ENCODE data around the gene MIA. TPM values are rescaled to one million over a fixed set of nuclear protein-coding genes. Genes with fewer than 3 reads are reported as not detected.
A peak's percentile ranks its signal among the peaks of the same experiment; 100 is the strongest.

Gene MIA
- total and polyA plus RNA-seq, 9 of the 15 experiments (the other 6 are each of a cell fraction or from before 2014, with no cell fraction given), result 0.21 TPM; not detected in 8

DNA sequence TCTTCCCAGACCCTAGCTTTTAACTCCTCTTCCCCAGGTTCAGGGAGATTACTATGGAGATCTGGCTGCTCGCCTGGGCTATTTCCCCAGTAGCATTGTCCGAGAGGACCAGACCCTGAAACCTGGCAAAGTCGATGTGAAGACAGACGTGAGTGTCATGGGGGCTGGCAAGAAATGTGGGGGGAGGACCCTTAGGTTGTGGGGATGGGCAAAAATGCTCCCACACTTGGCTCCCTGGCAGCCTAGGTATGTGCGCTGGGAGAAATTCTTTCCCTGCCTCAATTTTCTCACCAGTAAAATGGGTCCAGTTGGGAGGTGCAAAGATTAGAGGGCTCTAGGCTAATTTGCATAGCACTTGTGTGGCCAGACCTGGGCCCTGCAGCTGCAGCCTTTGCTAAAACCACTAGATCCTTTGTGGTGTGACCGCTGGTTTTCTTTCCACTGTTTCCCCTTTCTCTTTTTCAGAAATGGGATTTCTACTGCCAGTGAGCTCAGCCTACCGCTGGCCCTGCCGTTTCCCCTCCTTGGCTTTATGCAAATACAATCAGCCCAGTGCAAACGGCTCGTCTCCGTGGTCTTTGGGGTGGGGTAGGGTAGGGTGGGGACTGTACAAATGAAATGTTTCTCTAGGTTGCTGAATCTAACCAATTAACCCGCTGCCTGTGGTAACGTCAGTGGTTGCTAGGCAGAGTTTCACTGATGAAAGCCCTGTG, 1.8 kb downstream of the MIA start (continued):
- TF ChIP-seq, protein P1, sequence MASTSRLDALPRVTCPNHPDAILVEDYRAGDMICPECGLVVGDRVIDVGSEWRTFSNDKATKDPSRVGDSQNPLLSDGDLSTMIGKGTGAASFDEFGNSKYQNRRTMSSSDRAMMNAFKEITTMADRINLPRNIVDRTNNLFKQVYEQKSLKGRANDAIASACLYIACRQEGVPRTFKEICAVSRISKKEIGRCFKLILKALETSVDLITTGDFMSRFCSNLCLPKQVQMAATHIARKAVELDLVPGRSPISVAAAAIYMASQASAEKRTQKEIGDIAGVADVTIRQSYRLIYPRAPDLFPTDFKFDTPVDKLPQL (IDR thresholded peaks at IDR 0.05; ENCODE audit: extremely low read depth, insufficient read length), result no peak
- no peak for TF ChIP-seq ERF (CRISPR knock-in tag; IDR thresholded peaks at IDR 0.05)
- no peak for TF ChIP-seq ZNF282 (CRISPR knock-in tag; IDR thresholded peaks at IDR 0.05)
- peak; percentile 77 for TF ChIP-seq ZBTB7A (IDR thresholded peaks at IDR 0.05; ENCODE audit: borderline replicate concordance, control insufficient read depth, low read depth, low read length)
- TF ChIP-seq, protein P2, sequence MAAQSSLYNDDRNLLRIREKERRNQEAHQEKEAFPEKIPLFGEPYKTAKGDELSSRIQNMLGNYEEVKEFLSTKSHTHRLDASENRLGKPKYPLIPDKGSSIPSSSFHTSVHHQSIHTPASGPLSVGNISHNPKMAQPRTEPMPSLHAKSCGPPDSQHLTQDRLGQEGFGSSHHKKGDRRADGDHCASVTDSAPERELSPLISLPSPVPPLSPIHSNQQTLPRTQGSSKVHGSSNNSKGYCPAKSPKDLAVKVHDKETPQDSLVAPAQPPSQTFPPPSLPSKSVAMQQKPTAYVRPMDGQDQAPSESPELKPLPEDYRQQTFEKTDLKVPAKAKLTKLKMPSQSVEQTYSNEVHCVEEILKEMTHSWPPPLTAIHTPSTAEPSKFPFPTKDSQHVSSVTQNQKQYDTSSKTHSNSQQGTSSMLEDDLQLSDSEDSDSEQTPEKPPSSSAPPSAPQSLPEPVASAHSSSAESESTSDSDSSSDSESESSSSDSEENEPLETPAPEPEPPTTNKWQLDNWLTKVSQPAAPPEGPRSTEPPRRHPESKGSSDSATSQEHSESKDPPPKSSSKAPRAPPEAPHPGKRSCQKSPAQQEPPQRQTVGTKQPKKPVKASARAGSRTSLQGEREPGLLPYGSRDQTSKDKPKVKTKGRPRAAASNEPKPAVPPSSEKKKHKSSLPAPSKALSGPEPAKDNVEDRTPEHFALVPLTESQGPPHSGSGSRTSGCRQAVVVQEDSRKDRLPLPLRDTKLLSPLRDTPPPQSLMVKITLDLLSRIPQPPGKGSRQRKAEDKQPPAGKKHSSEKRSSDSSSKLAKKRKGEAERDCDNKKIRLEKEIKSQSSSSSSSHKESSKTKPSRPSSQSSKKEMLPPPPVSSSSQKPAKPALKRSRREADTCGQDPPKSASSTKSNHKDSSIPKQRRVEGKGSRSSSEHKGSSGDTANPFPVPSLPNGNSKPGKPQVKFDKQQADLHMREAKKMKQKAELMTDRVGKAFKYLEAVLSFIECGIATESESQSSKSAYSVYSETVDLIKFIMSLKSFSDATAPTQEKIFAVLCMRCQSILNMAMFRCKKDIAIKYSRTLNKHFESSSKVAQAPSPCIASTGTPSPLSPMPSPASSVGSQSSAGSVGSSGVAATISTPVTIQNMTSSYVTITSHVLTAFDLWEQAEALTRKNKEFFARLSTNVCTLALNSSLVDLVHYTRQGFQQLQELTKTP (IDR thresholded peaks at IDR 0.05; ENCODE audit: low read depth in 1 of 2, partially characterized antibody in 2 of 2), result peak in 1 of 2 experiments; percentile 39
- TF ChIP-seq, protein P3, sequence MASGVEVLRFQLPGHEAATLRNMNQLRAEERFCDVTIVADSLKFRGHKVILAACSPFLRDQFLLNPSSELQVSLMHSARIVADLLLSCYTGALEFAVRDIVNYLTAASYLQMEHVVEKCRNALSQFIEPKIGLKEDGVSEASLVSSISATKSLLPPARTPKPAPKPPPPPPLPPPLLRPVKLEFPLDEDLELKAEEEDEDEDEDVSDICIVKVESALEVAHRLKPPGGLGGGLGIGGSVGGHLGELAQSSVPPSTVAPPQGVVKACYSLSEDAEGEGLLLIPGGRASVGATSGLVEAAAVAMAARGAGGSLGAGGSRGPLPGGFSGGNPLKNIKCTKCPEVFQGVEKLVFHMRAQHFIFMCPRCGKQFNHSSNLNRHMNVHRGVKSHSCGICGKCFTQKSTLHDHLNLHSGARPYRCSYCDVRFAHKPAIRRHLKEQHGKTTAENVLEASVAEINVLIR (CRISPR knock-in tag; IDR thresholded peaks at IDR 0.05), result peak; percentile 79

Measured in K562 (cell line).